Mesothelial cell of epicardium (in vitro differentiated cells): Measurements from ENCODE around the gene LOXL4. TPM values are rescaled to one million over a fixed set of nuclear protein-coding genes. Genes with fewer than 3 reads are reported as not detected.

Experiments
- DNase-seq, 2 experiments: peaks; one replicate each; pipeline ENCODE4 v3.0.0; 2021; ENCODE audit warnings: low spot score in 2 of 2; ENCODE audit not compliant: unreplicated experiment in 2 of 2
- H3K27ac Mint-ChIP-seq: 2 replicates; pipeline ENCODE4 v1.8.0; 2021; ENCODE audit warnings: mixed read lengths
- H3K27me3 Mint-ChIP-seq: 2 replicates; pipeline ENCODE4 v1.8.0; 2021; ENCODE audit warnings: low read depth, mixed read lengths
- H3K36me3 Mint-ChIP-seq: 2 replicates; pipeline ENCODE4 v1.8.0; 2021; ENCODE audit warnings: mixed read lengths
- H3K4me1 Mint-ChIP-seq: 2 replicates; pipeline ENCODE4 v1.8.0; 2021; ENCODE audit warnings: mixed read lengths
- H3K4me3 Mint-ChIP-seq: 2 replicates; pipeline ENCODE4 v1.8.0; 2021; ENCODE audit warnings: mild to moderate bottlenecking, moderate library complexity, mixed read lengths
- H3K9me3 Mint-ChIP-seq: 2 replicates; pipeline ENCODE4 v1.8.0; 2021; ENCODE audit warnings: mixed read lengths
- total RNA-seq: library from RNA; stranded (reverse); gene quantifications from 3 replicates; pipeline ENCODE4 v1.2.1, GENCODE V29; 2021
- TF ChIP-seq, protein P1 (sequence below): fragments of 200-600 bp; sonication (generic); IDR thresholded peaks from one replicate; pipeline ENCODE4 v1.5.0; 2021; ENCODE audit warnings: antibody characterized with exemption; ENCODE audit not compliant: unreplicated experiment

Gene LOXL4
- total RNA-seq, 1 donor from 2014 or later = 7.9 TPM

- peaks cover 48% of the 10 kb centered on the region for H3K4me1 Mint-ChIP-seq
- no peaks in the 10 kb centered on the region for H3K36me3 Mint-ChIP-seq
- peak overlapping the region; percentile 59 for H3K27ac Mint-ChIP-seq
- H3K9me3 Mint-ChIP-seq = no peaks in the 10 kb centered on the region
- no peak for DNase-seq
- TF ChIP-seq, protein P1, sequence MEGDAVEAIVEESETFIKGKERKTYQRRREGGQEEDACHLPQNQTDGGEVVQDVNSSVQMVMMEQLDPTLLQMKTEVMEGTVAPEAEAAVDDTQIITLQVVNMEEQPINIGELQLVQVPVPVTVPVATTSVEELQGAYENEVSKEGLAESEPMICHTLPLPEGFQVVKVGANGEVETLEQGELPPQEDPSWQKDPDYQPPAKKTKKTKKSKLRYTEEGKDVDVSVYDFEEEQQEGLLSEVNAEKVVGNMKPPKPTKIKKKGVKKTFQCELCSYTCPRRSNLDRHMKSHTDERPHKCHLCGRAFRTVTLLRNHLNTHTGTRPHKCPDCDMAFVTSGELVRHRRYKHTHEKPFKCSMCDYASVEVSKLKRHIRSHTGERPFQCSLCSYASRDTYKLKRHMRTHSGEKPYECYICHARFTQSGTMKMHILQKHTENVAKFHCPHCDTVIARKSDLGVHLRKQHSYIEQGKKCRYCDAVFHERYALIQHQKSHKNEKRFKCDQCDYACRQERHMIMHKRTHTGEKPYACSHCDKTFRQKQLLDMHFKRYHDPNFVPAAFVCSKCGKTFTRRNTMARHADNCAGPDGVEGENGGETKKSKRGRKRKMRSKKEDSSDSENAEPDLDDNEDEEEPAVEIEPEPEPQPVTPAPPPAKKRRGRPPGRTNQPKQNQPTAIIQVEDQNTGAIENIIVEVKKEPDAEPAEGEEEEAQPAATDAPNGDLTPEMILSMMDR = no peak
- peak overlapping the region; percentile 72 for H3K4me3 Mint-ChIP-seq
- H3K27me3 Mint-ChIP-seq = peaks cover 1% of the 10 kb centered on the region
Observed at GRCh38 chr10:98268694-98269431, 869 bp upstream of the LOXL4 start.

DNA sequence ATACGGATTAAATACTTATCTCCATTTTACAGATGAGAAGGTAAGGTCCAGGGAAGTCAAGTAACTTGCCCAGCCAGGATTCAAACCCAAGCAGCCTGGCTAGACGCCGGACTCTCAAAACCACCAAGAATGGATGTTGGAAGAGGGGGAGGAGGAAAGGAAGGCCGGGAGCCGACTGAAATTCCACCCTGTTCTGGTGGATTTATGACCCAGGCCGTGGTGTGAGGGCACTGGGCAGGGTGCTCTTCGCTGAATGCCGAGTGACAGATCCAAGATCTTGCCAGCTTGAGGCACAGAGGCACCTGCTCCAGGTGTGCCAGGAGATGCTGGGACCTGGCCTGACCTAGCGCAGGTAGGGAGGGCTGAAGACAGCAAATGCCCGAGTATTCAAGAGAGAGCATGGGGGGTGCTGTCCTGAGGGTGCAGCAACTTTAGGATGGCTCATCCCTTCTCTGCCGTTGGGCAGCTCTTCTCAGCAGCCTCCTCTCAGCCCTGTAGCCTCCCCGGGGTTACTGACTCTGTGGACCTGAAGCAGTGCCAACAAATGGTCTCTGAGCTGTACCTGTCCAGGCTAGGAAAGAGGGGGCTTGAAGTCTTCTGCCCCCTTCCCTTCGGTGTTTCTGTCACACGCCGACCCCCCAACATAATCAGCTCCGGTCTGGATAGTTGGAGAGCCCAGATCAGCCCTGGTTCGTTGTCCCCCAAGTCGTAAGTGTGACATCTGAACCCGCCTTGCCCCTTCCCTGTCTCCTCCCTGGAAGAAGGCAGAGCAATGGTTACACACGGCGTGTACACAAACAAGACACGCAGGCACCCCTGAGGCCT lies 713 bp downstream of the LOXL4 start:
- Mint-ChIP-seq H3K27ac (peak overlapping the region; percentile 66), H3K4me1 (peaks cover 38% of the 10 kb centered on the region), H3K27me3 (peaks cover 1% of the 10 kb centered on the region), H3K36me3 (no peaks in the 10 kb centered on the region), H3K9me3 (no peaks in the 10 kb centered on the region), H3K4me3 (peak overlapping the region; percentile 75)
- no peak for DNase-seq
- TF ChIP-seq, protein P1 = no peak

GRCh38 chr10:98266647-98267046 lies 1.3 kb downstream of the LOXL4 start:
- TF ChIP-seq, protein P1 = no peak
- Mint-ChIP-seq H3K36me3 (no peaks in the 10 kb centered on the region), H3K9me3 (no peaks in the 10 kb centered on the region), H3K4me1 (peaks cover 38% of the 10 kb centered on the region), H3K27me3 (peaks cover 1% of the 10 kb centered on the region), H3K27ac (no peak overlapping the region), H3K4me3 (peak overlapping the region; percentile 47)
- DNase-seq = no peak

DNA sequence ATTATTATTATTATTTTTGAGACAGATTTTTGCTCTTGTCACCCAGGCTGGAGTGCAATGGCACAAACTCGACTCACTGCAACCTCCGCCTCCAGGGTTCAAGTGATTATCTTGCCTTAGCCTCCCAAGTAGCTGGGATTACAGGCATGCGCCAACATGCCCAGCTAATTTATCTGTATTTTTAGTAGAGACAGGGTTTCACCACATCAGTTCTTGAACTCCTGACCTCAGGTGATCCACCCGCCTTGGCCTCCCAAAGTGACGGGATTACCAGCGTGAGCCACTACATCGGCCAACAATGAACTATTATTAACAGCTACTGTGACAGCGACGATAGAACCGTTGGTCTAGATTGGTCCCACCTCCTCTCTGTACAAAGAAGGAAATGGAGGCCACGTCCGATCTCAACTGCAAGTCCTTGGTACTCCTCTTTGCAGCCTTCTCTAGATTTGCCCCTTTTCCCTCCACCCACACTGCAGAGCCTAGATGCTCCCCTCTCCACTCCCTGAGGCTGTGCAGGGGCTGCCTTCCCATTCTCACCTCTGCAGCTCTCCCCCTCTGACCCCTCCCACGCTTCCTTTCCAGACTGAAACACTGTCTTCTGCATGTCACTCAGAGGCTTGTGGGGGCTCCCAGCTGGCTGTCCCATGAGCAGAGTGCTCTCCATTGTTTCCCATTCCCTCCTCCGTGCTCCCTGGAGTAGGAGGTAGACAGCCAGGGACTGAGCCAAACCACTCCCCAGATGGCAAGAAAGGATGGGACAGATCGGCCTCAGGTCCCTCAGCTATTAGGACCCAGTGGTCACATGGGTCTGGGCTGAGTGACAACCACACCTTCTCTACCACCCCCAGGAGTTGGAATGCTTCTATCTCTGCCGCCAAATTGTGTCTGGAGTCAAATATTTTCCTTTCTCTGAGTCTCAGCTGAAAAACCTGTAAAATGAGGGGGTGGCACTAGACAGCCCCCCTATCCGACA lies 2.3 kb downstream of the LOXL4 start:
- Mint-ChIP-seq H3K36me3 (no peaks in the 10 kb centered on the region), H3K27ac (peak overlapping the region; percentile 28), H3K9me3 (no peaks in the 10 kb centered on the region), H3K27me3 (peaks cover 1% of the 10 kb centered on the region), H3K4me1 (peaks cover 38% of the 10 kb centered on the region), H3K4me3 (no peak overlapping the region)
- TF ChIP-seq, protein P1 = no peak
- DNase-seq = no peak

GRCh38 chr10:98264378-98265065 lies 3.5 kb downstream of the LOXL4 start:
- H3K4me3 Mint-ChIP-seq = no peak overlapping the region
- H3K27ac Mint-ChIP-seq = no peak overlapping the region
- no peaks in the 10 kb centered on the region for H3K9me3 Mint-ChIP-seq
- no peak for DNase-seq
- peaks cover 1% of the 10 kb centered on the region for H3K27me3 Mint-ChIP-seq
- no peaks in the 10 kb centered on the region for H3K36me3 Mint-ChIP-seq
- H3K4me1 Mint-ChIP-seq = peaks cover 28% of the 10 kb centered on the region
- TF ChIP-seq, protein P1 = no peak
